Endothelial cell (in vitro differentiated cells): ENCODE measurements around the gene EDIL3. TPM values are rescaled to one million over a fixed set of nuclear protein-coding genes. Genes with fewer than 3 reads are reported as not detected.

Experiments
- DNase-seq: peaks from one replicate; pipeline ENCODE4 v3.0.0; 2021; ENCODE audit warnings: low spot score
- H3K27ac Mint-ChIP-seq: one replicate; pipeline ENCODE4 v1.8.0; 2021; ENCODE audit warnings: mixed read lengths, inconsistent platforms; ENCODE audit not compliant: unreplicated experiment
- H3K27me3 Mint-ChIP-seq: one replicate; pipeline ENCODE4 v1.8.0; 2021; ENCODE audit warnings: mild to moderate bottlenecking, moderate library complexity, mixed read lengths, inconsistent platforms; ENCODE audit not compliant: unreplicated experiment
- H3K36me3 Mint-ChIP-seq: one replicate; pipeline ENCODE4 v1.8.0; 2021; ENCODE audit warnings: mild to moderate bottlenecking, low read depth, mixed read lengths, inconsistent platforms; ENCODE audit not compliant: unreplicated experiment
- H3K4me1 Mint-ChIP-seq: one replicate; pipeline ENCODE4 v1.8.0; 2021; ENCODE audit warnings: mild to moderate bottlenecking, mixed read lengths, inconsistent platforms; ENCODE audit not compliant: unreplicated experiment
- H3K4me3 Mint-ChIP-seq: one replicate; pipeline ENCODE4 v1.8.0; 2021; ENCODE audit warnings: mild to moderate bottlenecking, mixed read lengths, inconsistent platforms; ENCODE audit not compliant: unreplicated experiment
- H3K9me3 Mint-ChIP-seq: one replicate; pipeline ENCODE4 v1.8.0; 2021; ENCODE audit warnings: mixed read lengths, inconsistent platforms; ENCODE audit not compliant: unreplicated experiment
- total RNA-seq: library from RNA; stranded (reverse); fragmentation: NEBNext Ultra II Directional; extraction: Animal tissue kit (Norgen Biotek cat#: 25700); gene quantifications from one replicate; pipeline ENCODE4 v1.2.1, GENCODE V29; 2021; ENCODE audit not compliant: unreplicated experiment
- TF ChIP-seq, protein P1 (sequence below): fragments of 200-600 bp; sonication (generic); IDR thresholded peaks from one replicate; pipeline ENCODE4 v1.5.0; 2021; ENCODE audit warnings: antibody characterized with exemption; ENCODE audit not compliant: unreplicated experiment

EDIL3 gene
- total RNA-seq, 1 donor from 2014 or later = 74.6 TPM

DNA sequence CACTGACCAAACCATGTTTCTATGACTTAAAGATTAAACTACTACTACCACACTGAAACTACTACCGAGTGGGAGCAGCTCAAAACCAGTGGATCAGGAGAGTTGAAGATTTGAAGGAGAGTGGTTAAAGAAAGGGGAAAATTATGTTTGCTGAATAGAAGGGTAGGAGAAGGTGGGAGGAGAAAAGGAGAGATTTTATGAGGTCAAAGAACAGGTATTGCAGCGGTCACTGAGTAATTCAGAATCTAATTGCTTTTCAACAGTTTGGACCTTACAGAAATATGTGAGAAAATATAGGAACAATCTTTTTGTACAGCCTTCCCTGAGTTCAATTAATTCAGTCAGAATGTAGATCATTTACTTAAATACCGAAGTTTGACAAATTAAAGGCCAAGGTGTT lies 24.6 kb downstream of the EDIL3 start:
- Mint-ChIP-seq H3K9me3 (no peaks in the 10 kb centered on the region), H3K36me3 (peaks cover 12% of the 10 kb centered on the region), H3K27me3 (no peaks in the 10 kb centered on the region), H3K27ac (no peak overlapping the region), H3K4me1 (no peaks in the 10 kb centered on the region), H3K4me3 (no peak overlapping the region)
- no peak for DNase-seq
- TF ChIP-seq, protein P1, sequence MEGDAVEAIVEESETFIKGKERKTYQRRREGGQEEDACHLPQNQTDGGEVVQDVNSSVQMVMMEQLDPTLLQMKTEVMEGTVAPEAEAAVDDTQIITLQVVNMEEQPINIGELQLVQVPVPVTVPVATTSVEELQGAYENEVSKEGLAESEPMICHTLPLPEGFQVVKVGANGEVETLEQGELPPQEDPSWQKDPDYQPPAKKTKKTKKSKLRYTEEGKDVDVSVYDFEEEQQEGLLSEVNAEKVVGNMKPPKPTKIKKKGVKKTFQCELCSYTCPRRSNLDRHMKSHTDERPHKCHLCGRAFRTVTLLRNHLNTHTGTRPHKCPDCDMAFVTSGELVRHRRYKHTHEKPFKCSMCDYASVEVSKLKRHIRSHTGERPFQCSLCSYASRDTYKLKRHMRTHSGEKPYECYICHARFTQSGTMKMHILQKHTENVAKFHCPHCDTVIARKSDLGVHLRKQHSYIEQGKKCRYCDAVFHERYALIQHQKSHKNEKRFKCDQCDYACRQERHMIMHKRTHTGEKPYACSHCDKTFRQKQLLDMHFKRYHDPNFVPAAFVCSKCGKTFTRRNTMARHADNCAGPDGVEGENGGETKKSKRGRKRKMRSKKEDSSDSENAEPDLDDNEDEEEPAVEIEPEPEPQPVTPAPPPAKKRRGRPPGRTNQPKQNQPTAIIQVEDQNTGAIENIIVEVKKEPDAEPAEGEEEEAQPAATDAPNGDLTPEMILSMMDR = no peak

DNA sequence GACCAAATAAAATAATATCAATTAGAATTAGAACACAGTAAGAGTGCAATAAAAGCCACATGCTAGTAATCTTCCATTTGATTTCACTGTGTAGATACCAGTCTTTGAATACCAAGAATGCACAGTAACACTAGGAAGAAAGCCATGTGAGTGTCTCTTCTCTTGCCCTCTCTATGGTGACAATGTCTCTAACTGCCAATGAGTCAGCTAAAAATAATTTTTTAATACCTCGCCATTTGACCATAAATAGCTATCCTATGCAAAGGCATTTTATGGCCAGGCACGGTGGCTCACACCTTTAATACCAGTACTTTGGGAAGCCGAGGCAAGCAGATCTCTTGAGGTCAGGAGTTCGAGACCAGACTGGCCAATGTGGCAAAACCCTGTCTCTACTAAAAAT lies 30.6 kb downstream of the EDIL3 start:
- no peaks in the 10 kb centered on the region for H3K9me3 Mint-ChIP-seq
- no peak overlapping the region for H3K27ac Mint-ChIP-seq
- TF ChIP-seq, protein P1 = no peak
- H3K4me1 Mint-ChIP-seq = no peaks in the 10 kb centered on the region
- no peak for DNase-seq
- H3K4me3 Mint-ChIP-seq = no peak overlapping the region
- H3K27me3 Mint-ChIP-seq = no peaks in the 10 kb centered on the region
- H3K36me3 Mint-ChIP-seq = peaks cover 12% of the 10 kb centered on the region

DNA sequence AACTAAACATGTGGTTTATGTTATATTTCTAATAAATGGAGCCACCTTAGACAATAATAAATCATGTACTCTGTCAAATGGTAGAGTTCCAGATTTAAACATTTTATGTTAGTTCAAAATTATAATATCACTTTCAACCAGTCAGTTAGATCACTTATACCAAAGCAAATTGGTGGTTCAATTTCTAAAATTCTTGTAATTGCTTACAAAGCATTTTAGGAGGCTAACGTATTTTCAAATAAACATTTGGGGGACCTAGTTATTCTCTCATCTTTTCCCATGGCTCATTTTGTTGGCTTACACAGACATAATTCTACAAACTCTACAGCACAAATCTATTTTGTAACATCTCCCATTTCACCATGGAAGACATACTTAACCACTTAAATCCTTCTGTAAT lies 39.9 kb downstream of the EDIL3 start:
- no peaks in the 10 kb centered on the region for H3K9me3 Mint-ChIP-seq
- no peaks in the 10 kb centered on the region for H3K4me1 Mint-ChIP-seq
- no peaks in the 10 kb centered on the region for H3K36me3 Mint-ChIP-seq
- DNase-seq = no peak
- no peaks in the 10 kb centered on the region for H3K27me3 Mint-ChIP-seq
- H3K4me3 Mint-ChIP-seq = no peak overlapping the region
- H3K27ac Mint-ChIP-seq = no peak overlapping the region
- TF ChIP-seq, protein P1 = no peak

DNA sequence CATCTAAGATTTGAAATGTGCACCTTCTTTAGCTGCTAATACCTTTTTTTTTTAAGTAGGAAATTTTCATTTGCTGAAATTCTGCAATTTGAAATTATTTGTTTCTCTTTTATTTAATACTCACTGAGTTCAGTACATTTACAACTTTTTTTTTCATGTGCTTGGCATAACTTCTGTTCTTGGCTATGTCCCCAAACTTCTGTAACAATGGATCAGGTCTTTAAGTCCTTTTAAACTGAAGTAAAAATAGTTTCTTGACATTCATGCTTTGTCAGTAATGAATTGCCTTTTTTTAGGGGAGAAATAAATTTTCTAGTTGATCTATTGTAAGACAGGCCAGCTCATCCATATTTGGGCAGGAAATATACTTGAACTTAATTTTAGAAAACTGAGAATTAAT lies 41.5 kb downstream of the EDIL3 start:
- TF ChIP-seq, protein P1 = no peak
- Mint-ChIP-seq H3K27ac (no peak overlapping the region), H3K4me1 (no peaks in the 10 kb centered on the region)

DNA sequence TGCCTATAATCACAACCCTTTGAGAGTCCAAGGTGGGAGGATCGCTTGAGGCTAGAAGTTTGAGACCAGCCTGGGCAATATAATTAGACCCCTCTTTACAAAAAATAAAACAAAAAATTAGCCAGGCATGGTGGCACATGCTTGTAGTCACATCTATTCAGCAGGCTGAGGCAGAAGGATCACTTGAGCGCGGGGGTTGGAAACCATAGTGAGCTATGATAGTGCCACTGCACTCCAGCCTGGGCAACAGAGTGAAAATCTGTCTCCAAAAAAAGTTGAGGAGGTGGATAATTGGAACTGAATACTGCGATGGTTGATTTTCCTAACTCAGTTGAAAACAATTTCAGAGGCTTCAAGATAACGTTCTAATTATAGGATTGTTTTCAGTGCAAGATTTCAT lies 52.6 kb downstream of the EDIL3 start:
- Mint-ChIP-seq H3K27ac (no peak overlapping the region), H3K27me3 (no peaks in the 10 kb centered on the region), H3K9me3 (no peaks in the 10 kb centered on the region), H3K36me3 (peaks cover 5% of the 10 kb centered on the region), H3K4me1 (no peaks in the 10 kb centered on the region), H3K4me3 (no peak overlapping the region)
- no peak for DNase-seq
- TF ChIP-seq, protein P1 = no peak

More for the DNA sequence above, 41.5 kb downstream of the EDIL3 start:
- no peaks in the 10 kb centered on the region for H3K9me3 Mint-ChIP-seq
- no peaks in the 10 kb centered on the region for H3K27me3 Mint-ChIP-seq
- DNase-seq = no peak
- H3K36me3 Mint-ChIP-seq = no peaks in the 10 kb centered on the region
- H3K4me3 Mint-ChIP-seq = no peak overlapping the region
